Erythroblast (primary cell): Measurements from ENCODE around the gene KLHL29.

Source experiments
- DNase-seq, 2 experiments: peaks; one replicate each; lab custom pipeline; 2025; lab: John Stamatoyannopoulos, UW
- GATA1 ChIP-seq: IDR thresholded peaks from 2 replicates; pipeline ENCODE4 v1.6.1; 2011; ENCODE audit warnings: low read depth, mild to moderate bottlenecking, control low read depth, low read length, moderate library complexity
- POLR2A ChIP-seq: IDR thresholded peaks from 2 replicates; pipeline ENCODE4 v1.6.1; 2011; ENCODE audit warnings: mild to moderate bottlenecking, low read length

KLHL29 gene

DNA sequence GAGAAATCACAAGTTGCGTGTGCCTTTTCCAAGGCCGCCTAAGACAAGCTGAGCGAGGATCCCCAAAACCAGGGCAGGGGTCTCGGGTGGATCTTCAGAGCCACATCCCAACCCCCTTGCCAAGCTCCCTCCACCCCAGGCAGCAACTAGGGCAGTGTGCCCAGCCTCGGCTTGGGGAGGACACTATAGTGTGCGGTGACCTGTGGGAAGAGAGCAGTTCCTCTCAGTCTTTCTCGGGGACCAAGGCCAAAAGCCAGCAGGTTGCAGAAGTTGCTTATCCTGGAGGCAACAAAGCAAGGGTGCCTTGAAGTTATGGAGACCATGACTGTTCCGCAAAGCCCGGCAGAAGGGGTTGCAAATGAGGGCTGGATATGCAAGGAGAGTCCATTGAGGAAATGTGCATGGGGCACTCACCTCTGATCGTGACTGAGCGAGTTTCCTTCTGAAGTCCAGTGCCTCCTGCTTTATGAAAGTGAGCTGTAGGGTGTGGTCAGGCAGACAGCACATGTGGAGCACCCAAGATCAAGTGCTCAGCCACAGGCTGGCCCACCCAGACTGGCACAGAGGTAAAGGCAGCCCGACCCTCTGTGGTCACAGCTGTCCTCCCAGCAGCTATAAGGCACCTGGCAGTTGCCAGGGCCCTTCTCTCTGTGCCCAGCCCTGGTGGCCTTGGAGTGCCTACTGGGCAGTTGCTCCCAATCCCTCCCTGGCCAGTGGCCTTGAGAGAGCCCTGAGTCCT lies 281.4 kb downstream of the KLHL29 start:
- no peak for TF ChIP-seq GATA1
- no peak for TF ChIP-seq POLR2A
- DNase-seq = no peak

DNA sequence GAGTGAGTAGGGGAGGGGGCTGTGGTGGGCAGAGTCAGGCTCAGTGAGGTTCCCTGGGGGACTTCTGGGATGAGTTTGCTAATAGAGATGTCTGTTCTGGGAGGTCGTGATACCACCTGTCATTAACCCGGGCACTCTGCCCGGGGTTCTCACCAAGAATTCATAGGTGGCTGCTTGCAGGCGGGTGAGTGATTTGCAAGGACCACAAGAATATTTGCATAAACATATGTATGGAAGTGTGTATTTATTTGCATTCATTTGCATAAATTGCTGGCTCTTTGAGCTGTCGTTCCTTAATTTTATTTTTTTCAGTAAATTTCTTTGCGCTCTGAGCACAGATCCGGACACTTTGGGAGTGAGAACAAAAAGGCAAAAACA lies 282.0 kb downstream of the KLHL29 start:
- DNase-seq = no peak
- TF ChIP-seq GATA1 (no peak), POLR2A (no peak)

DNA sequence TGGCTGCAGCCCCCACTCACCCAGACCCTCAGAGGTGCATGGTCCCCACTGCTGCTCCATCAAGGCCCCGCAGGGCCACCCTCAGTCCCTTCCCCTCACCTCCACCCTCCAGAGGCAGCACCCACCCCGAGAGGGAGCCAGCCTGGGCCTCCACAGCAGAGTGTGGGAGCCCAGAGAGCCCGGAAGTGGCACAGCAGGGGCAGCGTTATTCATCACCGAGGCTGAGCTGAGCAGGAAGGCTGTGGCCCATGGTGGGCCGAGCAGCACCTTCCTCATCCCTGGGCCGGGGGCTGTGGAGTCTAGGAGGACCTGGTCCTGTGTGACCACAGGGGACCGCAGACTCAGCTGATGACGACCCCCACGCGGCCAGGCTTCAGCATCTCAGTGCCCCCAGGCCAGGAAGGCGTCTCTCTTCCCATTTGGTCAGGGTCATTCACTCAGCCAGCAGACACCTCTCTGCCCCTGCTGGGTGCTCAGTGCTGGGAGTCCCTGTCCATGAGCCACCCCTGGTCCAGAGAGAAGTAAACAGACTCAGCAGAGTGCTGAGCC lies 283.9 kb downstream of the KLHL29 start:
- DNase-seq = no peak
- TF ChIP-seq POLR2A = no peak
- no peak for TF ChIP-seq GATA1

DNA sequence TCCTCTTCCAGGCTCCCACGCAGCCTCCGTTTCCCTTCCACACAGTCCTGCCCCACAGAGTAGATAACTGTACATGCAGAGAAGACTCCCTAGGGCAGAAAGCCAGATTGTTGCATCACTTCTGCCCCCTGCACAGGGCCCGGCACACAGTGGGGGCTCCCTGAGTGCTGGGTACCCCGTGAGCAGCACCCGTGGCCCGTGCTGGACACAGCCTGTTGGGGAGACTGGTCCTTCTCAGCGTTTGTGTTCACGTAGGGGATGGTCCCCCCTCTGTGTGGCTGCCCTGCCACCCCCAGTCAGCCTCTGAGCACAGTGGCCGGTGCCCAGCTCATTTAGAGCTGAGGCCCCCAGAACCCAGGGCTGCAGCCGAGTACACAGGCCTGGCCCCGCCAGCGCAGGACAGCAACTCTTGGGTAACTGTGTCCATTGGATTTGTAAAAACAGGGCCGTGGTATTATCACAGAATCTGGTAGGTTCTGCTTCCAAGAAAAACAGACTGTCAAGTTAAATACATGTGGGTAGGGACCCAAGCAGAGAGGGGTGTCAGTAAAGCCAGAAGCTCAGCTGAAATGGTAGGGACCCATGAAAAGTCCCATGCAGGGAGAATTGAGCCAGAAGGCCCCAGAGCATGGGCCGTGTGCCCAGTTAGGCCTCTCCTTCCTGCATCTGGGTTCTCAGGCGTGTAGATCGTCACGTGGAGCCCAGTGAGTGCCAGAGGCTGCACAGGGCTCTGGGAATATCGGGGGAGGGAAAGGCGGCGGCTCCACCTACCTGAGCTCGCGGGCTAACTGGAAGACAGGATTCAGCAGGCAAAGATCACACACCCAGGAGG lies 284.6 kb downstream of the KLHL29 start:
- DNase-seq = no peak
- TF ChIP-seq POLR2A (no peak), GATA1 (no peak)

DNA sequence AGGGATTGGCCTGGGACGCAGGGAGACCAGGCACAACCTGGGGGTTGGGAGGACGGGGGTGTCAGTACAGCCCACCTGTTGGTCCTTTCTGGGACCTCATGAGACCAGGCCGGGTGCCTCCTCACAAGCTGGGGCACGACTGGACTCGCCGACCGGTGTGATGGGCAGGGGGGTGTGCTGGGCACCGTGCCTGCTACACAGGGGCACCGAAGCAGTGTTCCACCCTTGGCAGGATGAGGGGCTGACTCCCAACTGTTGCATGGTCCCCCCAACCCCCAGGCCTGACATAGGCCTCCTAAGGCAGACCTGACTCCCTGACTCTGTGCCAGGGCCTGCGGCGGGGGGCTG lies 285.2 kb downstream of the KLHL29 start:
- TF ChIP-seq GATA1 = no peak
- TF ChIP-seq POLR2A = no peak

DNA sequence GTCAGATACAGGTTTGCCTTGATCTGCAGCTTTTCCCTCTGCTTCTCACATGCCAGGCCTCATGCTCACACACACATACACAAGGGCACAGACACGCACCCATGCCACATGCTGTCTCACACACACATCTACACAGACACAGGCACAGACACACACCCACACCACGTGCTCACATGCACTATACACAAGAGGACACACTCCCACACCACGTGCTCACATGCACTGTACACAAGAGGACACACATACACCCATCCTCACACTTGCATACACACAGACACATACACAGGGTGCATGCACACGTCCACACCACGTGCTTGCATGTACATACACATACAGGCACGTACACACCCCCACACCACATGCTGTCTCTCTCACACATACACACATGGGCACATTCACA lies 288.1 kb downstream of the KLHL29 start:
- no peak for TF ChIP-seq POLR2A
- no peak for TF ChIP-seq GATA1
- no peak for DNase-seq

More for the DNA sequence above, 285.2 kb downstream of the KLHL29 start:
- DNase-seq = no peak

DNA sequence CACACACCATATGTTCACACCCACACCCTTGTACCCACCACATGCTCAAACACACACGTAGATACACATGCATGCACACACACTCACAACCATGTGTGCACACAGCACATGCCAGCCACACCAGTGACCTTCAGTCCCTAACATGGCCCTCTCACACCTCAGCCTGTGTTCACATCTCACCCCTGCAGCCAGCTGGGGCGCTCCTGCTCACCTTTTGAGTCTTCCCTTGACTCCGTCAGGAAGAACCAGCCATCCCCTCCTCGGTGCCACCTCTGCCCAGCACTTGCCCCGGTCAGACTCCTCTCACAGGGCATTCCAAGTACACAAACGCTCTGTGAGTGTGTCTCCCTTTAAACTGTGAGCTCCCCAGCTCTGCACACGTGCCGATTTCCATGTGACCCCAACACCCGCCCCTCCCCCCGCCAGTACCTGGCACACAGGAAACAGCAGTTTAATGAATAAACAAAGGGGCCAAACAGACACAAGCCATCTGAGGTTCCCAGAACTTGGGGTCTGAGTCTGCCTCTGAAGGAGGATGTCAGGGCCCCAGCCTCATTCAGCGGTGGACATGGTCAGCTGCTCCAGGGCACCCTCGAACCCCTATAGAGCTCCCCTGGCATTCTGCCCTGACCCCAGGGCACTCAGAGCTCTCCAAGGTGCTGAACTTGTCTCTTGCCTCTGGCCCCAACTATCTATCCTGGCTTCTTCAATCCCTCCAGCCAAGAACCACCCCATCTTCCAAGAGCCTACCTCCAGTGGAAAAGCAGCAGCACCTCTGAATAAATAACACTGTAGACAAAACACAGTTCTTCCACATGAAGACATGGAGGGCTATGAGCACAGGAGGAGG lies 289.1 kb downstream of the KLHL29 start:
- DNase-seq = peak; percentile 39 to 46
- no peak for TF ChIP-seq POLR2A
- no peak for TF ChIP-seq GATA1

DNA sequence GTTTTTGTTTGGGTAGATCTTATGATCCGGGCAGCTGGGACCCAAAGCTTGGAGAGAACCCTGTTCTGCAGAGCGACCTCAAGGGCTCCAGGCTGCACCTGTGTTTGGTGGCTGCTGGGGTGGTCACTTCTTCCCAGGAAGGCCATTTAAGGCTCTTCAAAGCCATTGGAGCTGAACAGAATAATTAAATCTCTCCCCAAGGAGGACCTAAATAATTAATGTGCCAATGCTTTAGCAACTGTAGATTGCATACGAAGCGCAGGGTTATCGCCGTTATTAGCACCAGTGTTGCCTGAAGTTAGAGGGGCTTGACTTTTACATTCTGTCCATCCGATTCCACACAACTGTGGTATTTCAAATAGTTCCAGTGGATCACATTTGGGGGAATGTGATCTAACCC lies 290.5 kb downstream of the KLHL29 start:
- TF ChIP-seq GATA1 (no peak), POLR2A (no peak)
- DNase-seq = no peak

DNA sequence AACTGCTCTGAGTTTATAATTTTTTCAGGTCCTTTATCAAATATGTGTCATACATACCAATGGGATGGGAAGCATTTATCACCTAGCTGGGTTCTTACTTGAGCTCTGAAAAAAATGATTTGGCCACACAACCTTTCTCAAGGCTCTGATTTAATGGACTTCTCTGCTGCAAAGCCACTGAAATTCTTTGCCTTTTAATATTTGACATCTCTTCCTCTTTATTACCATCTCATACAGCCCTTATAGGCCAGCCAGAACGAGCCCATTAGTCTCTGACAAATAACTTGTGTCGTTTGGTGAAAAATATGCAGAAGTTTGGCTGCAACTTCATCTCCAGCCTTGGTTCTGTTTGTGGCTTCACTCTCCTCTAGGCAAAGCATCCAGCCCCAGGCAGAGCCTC lies 292.9 kb downstream of the KLHL29 start:
- TF ChIP-seq POLR2A (no peak), GATA1 (no peak)
- no peak for DNase-seq

DNA sequence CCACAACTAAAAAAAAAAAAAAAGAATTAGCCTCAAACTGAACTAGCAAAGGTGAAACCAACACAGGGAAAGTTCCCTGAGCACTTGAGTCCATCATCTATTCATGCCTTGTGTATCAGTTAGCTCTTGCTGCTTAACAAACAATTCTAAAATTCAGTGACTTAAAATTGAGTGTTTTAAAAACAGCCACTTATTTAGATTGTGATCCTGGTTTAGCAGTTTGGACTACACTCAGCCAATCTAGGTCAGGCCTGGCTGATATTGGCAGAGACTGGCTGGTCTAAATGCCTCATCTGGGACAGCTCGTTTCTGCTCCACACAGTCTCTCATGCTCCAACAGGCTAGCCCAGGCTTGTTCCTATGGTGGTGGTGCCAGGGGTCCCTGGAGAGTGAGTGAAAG lies 294.1 kb downstream of the KLHL29 start:
- TF ChIP-seq POLR2A (no peak), GATA1 (no peak)
- DNase-seq = no peak

DNA sequence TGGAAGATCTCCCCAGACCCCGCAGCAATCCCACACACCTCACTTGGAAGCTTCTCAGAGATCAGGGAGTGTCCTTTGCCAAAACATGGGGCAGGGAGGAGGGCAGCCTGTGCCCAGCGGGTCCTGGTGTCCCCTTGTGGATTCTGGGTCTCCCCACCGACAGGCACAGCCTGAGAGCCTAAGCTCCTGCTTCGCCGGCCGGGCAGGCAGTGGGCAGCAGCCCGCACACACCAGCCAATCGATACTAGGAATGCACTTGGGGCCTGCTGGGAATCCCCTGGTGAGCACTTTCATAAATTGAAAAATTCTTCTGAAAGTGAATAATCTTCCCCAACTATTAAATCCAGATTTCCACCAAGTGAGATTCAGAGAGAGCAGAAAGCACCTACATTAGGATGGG lies 296.0 kb downstream of the KLHL29 start:
- DNase-seq = no peak
- no peak for TF ChIP-seq GATA1
- no peak for TF ChIP-seq POLR2A

DNA sequence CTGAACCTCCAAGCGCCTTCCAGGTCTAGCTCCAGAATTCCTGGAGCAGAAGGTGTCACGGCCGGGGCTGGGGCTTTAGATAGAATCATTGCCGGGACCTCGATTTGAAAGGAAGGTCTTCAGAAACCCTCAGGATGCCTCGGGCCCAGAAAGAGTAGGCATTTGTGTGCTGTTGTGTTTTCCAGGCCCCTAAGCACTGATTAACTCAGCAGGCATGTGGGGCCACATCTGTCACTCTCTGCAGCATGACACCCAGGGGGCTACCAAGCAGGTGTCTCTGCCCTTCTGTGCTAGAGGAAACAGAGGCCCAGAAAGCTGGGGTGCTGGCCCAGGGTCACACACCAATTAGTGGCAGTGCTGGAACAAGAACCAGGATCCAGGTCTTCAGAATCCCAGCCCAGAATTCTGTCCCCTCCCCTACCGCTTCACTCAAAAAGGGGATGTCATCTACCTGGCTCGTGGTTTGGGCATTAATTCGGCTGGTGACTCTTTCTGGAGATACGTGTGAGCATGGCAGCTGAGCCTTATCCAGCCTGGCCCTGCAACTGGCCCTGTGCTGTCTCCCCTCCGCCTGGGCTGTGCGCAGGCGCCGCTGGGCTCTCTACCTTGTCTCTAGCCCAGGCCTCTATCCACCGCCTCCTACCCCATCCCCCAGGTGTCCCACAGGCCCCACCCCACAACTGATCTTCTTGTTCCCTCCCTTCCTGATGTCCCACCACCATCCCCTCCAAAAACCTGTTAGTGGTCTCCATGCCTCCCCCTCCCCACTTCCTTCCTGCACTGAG lies 296.6 kb downstream of the KLHL29 start:
- TF ChIP-seq POLR2A = no peak
- DNase-seq = no peak

DNA sequence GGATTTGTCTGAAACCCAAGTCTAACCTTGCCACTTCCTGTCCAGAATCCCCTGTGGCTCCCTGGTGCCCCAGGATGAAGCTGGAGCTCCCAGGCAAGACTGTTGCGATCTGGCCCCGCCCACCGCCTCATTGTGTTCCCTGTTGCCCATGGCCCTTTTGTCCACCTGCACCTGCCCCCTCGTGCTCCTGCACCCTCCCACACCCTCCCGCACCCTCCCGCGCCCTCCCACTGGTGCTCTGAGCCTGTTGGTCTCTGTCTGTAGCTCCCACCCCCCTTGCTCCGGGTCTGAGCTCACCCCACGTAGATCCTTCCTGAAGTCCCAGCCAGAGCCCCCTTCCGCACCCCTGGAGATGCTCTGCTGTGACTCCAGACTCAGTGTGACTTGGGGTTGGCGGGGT lies 297.5 kb downstream of the KLHL29 start:
- no peak for DNase-seq
- TF ChIP-seq POLR2A (no peak), GATA1 (no peak)
